GM21717 (cell line): ENCODE measurements around the gene ASAP2.

Experiments
- ATAC-seq: cut with Tn5 transposase; IDR thresholded peaks from one replicate; pipeline ENCODE4 v1.9.1; 2021; ENCODE audit warnings: mild to moderate bottlenecking, moderate library complexity; ENCODE audit not compliant: unreplicated experiment

ASAP2 gene

GRCh38 chr2:9230051-9230802 lies 23.6 kb downstream of the ASAP2 start:
- ATAC-seq: no peak

GRCh38 chr2:9230881-9231280 lies 24.3 kb downstream of the ASAP2 start:
- no peak for ATAC-seq

DNA sequence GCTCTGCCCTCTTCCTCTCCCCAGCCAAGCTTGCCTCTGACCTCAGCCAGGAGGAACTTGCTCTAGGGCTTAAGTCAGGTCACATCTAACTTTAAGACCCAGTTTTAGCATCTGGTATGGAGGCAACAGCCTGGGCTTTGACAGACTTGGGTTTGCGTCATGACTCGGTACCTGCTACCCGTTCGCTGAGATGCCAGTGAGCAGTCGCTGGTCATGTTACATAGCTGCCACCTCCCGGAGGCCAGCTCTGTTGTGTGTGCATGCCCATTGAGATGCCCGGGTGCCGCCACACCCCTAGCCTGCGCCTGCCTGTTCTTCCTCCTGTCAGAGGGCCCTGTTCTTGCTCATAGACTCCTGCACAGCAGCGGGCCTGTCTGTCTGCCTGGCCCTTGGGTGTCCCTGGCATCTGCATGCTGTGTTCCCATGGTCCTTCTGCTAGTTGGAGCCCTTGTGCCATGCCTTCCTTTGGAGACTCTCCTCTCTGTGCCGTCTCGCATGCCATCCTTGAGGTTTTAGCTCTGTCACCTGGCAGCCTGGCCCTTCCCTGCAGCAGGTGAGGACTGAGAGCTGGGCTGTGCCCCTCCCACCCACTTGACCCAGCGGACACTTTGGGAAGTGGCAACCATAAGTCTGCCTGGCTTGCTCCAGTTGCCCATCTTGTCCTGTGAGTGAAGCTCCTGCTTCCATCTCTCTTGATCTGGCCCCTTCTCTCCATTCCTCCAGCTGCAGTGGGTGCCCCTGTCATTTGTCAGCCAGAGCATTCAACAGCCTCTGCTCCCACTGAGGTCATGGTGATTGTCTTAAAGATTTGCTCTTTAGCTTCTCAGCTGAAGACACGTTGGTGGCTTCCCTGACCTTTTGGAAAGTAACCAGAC lies 24.9 kb downstream of the ASAP2 start:
- no peak for ATAC-seq

- no peak for ATAC-seq
Measured at GRCh38 chr2:9232166-9232479, 25.5 kb downstream of the ASAP2 start.

DNA sequence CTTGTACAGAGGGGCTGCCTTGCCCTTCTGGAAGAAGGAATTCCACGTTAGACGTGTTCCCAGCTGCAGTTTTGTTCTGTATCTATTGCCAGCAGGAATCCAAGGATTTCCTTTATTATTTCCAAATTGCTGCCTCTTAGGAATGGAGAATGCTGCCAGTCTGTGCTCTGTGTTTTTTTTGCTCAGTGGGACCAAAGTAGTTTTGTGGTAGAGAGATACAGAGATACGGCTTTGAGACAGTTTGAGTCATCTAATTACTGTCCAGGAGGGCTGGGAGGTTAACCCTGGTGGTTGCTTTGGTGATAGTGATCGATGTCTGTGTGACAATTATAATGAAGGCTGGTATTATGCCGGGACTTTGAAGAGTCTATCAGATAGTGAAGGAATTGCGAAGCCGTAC lies 26.3 kb downstream of the ASAP2 start:
- no peak for ATAC-seq

DNA sequence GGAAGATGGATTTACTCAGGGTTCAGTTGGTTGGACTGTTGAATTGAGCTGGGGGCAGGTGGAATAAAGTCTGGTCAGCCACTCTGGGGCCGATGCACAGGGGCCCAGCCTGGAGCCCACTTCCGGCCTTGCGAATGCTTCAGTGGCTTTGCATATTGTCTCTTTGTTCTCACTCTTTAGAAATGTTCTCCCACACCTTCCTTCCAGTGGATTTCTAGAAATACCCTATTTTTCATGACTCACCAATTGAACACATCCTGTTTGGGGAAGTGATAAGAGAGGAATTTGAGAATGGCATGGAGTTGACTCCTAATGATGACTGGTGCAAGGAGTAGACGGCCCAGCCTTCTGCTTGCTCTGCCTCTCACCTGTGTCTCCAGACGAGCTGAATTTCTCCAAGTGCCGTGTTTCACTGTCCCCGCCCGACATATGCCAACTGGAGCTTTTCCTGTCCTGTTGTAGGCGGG lies 28.1 kb downstream of the ASAP2 start:
- ATAC-seq: no peak

DNA sequence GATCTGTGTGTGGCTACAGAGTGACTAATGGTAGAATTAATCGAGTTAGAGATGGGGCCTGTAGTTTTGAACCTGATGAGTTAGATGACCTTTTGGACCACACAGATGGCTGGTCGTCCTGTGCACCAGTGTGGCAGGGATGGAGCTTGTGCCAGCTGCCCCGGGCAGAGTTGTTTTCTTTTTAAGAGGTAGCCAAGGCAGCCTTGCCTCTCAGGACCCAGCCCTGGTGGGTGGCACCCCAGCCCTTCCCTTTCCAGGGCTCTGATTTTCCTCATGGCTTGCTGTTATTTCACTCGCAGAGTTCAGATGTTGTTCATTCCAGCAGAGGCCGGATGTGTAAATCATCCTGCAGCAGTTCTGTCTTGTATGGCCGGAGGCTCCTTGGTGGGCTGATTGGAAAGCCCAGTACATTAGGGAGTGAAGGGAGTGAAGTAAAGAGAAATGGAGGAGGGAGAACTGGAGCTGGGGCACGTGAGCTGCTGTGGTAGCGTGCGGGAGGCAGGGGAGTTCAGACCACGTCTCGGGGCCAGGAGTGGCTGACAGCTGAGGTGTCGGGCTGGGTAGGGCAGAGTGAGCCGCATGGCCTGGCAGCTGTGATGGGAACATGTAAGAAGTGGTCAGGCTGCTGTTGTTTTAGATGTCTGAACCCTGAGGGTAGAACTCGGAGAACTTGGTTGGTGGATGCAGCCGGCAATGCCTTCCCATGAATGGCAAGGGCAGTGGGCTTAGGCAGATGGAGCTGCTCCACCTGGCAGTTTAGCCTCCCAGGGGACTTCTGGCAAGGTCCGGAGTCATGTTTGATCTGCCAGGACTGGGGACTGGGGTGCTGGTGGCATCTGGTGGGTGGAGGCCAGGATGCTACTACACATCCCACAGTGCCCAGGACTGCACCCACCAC lies 28.8 kb downstream of the ASAP2 start:
- ATAC-seq: no peak

DNA sequence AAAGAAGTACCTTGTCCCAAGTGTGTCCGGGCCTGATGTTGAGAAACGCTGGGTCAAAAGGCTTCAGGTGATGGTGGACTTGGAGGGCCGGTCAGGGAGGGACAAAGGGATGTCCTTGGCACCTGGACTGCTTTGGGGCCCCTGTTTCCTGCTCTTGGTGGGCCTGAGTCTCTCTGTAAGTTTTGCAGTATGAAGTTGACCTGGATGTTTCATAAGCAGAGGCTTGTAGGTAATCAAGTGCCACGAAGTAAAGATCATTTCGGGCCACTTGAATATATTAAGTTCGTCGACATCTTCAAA lies 29.4 kb downstream of the ASAP2 start:
- no peak for ATAC-seq

DNA sequence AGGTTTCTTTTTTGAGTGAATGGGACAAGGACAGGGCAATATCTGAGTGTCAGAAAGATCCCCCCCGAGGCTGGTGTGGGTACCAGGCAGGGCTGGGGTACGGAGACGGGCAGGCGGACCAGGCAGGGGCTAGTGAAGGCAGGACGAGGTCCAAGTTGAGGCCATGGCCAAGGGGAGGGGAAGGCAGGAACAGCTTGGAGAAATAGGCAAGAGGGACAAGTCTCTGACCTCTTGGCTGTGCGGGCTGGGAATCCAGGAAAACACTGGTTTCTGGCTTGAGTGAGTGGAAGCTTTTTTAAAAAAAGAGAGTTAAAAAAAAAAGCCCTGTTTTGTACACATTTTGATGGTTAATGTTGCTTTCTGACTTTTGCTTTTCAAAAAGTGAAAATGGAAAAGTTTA lies 30.3 kb downstream of the ASAP2 start:
- ATAC-seq: no peak

DNA sequence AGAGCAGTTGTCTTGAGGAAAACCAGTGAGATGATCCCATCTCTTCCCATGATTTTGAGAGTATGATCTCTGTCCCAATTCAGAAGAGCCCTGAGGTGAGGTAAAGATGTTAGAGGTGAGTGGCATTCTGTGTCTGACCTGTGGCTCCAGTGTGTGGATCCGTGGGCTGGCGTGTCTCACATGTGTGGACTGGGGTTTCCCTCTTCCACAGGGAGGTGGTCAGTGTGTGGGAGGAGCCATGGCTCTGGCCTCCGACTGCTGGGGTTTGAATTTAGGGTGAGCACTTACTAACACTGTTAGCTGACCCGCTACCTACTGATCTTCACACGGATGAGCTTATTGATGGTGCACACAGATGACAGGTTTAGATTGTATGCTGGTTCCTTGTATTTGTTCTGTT lies 31.2 kb downstream of the ASAP2 start:
- ATAC-seq: no peak

- ATAC-seq: no peak
Measured at GRCh38 chr2:9238591-9239326, 32.1 kb downstream of the ASAP2 start.

DNA sequence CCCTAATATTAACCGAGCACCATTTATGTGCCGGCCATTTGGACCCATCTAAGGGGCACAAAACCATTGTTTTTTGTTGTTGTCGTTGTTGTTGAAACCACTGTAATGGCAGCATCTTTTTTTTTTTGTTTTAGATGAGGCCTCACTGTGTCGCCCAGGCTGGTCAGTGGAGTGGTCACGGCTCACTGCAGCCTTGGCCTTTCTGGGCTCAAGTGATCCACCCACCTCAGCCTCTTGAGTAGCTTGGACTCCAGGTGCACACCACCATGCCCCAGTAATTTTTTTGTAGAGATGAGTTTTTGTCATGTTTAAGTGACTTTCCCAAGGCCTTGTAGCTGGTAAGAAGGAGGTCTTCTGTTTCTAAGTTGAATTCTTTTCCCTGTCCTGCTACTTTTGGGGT lies 33.0 kb downstream of the ASAP2 start:
- ATAC-seq: no peak

DNA sequence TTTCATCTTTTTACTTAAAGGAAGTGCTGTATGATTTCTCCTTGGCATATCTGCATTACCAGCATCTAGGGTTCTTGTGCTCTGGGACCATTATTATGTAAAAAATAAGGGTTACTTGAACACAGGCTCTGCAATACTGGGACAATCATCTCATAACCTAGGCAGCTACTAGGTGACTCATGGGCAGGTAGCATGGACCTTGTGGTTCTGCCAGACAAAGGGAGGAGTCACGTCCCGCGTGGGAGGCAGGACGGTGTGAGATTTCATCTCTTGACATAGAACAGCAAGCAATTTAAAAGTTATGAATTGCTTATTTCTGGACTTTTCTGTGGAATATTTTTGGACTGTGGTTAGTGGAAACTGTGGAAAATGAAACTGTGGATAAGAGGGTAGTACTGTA lies 34.1 kb downstream of the ASAP2 start:
- ATAC-seq: no peak

DNA sequence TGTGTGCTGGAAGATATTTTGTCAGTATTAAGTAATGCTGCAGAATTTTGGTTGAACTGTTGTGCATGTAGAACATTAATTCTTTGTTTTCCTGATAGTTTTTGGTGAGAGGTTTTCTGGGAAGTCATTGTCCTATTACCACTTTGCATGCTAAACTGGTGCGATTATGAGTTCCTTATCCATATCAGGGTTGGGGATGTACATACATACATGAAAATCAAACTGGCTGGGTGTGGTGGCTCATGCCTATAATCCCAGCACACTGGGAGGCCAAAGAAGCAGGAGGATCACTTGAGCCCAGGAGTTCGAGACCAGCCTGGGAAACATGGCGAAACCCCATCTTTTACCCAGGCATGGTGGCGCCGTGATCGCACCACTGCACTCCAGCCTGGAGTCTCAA lies 34.6 kb downstream of the ASAP2 start:
- ATAC-seq: no peak

GRCh38 chr2:9243357-9243756 lies 36.7 kb downstream of the ASAP2 start:
- ATAC-seq: no peak

- no peak for ATAC-seq
Measured at GRCh38 chr2:9244985-9245544, 38.5 kb downstream of the ASAP2 start.

DNA sequence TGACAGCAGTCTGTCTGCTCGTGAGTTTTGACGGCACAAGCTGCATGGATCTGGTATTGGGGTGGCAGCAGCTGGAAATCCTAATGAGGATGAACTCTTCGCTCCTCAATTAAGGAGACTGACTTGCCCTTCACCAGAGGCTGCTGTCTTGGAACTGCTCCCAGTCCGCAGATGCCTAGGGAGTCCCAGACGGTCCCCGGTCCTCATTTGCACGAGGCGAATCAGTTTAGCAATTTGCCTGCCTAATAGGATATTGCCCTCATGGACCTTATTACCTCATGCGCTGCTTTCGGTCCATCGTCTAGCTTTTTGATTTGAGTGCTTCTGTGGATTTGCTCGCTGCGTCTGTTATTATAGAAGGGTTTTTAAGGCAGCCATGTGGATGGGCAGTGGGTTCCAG lies 40.6 kb downstream of the ASAP2 start:
- no peak for ATAC-seq

- ATAC-seq: no peak
Measured at GRCh38 chr2:9247786-9248185, 41.2 kb downstream of the ASAP2 start.

DNA sequence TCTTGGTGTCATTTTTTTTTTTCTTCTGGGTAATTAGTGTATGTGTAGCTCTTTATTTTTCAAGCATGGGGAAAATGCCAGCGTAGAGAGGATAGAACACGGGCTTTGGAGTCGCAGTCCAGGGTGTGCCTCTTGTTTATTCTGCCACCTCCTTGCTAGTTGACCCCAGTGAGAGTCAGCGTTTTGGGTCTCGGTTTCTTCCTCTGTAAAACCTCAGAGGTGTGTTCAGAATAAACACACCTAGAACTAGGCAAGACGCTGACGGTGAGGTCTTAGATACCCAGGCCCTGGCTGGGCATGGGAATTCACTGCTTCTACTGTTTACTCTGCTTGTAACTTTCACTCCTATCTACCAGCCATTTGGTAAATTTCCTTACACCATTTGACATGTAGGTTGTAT lies 41.8 kb downstream of the ASAP2 start:
- ATAC-seq: no peak

DNA sequence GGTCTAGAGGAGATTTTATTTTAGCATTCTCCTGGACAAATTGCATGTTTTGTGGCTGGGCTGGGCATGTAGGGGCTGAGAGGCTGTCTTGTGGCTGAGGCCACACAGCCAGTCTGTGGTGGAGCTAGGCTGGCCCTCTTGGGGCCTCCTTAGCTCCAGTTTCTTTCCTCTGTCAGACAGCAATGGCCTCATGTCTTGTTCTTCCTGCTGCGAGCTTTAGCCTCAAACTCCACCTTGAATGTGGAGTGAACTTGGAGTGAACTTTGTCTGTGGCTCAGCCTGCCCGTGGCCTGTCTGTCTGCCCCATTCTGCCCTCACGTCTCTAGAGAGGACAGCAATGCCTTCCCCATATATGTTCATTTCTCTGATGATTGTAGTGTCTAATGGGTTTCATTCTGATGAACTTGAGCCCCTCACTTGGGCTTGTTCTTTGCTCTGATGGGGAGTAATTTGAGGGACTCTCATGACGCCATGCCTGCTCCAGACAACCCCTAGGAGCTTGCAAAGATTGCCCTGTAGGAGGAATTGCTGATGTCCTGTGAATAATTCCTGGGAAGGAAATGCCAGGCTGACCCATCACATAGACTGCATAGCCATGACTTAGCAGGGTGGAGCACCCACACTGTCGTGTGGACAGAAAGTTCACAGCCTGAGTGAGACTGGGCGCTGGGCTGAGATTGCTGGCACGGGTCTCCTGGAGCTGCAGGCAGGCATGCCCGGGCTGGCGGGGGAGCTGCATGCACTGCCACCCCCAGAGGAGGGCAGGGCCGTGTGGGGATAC lies 42.6 kb downstream of the ASAP2 start:
- no peak for ATAC-seq
